MM.1S (cell line): ENCODE results near the gene ATP6V1A.
A peak's percentile ranks its signal among the peaks of the same experiment; 100 is the strongest.

Experiments
- DNase-seq: peaks from one replicate; pipeline ENCODE4 v3.0.0-alpha.2; 2015
- H2AFZ ChIP-seq: fragments of 300-600 bp; sonication (generic); 2 replicates; pipeline ENCODE4 v1.6.0; 2016; ENCODE audit warnings: antibody characterized with exemption, low read length
- H3F3A ChIP-seq: fragments of 300-600 bp; sonication (generic); 2 replicates; pipeline ENCODE4 v1.6.1; 2016; ENCODE audit warnings: mild to moderate bottlenecking, antibody characterized with exemption, low read length, moderate library complexity, mixed read lengths; ENCODE audit not compliant: insufficient read depth
- H3K27ac ChIP-seq: fragments of 300-600 bp; sonication (generic); 2 replicates; pipeline ENCODE4 v1.5.1; 2016; ENCODE audit warnings: mild to moderate bottlenecking, low read length
- H3K27me3 ChIP-seq: fragments of 300-600 bp; sonication (generic); replicated peaks from 2 replicates; pipeline ENCODE4 v1.6.0; 2016; ENCODE audit warnings: low read length; ENCODE audit not compliant: insufficient read depth
- H3K36me3 ChIP-seq: fragments of 300-600 bp; sonication (generic); replicated peaks from 2 replicates; pipeline ENCODE4 v1.6.1; 2016; ENCODE audit warnings: mild to moderate bottlenecking, low read length, mixed read lengths; ENCODE audit not compliant: insufficient read depth
- H3K4me1 ChIP-seq: fragments of 300-600 bp; sonication (generic); 2 replicates; pipeline ENCODE4 v1.6.1; 2016; ENCODE audit warnings: low read length, mixed read lengths
- H3K4me2 ChIP-seq: fragments of 300-600 bp; sonication (generic); 2 replicates; pipeline ENCODE4 v1.6.0; 2016; ENCODE audit warnings: low read depth, low read length
- H3K4me3 ChIP-seq: fragments of 300-600 bp; sonication (generic); 2 replicates; pipeline ENCODE4 v1.5.1; 2016; ENCODE audit warnings: low read length, mixed read lengths
- H3K79me2 ChIP-seq: fragments of 300-600 bp; sonication (generic); 2 replicates; pipeline ENCODE4 v1.6.1; 2016; ENCODE audit warnings: mixed run types, low read length, mixed read lengths
- H3K9ac ChIP-seq: fragments of 300-600 bp; sonication (generic); 2 replicates; pipeline ENCODE4 v1.6.1; 2016; ENCODE audit warnings: low read length, mixed read lengths
- H3K9me2 ChIP-seq: fragments of 300-600 bp; sonication (generic); replicated peaks from 2 replicates; pipeline ENCODE4 v1.6.1; 2016; ENCODE audit warnings: mild to moderate bottlenecking, low read length, mixed read lengths; ENCODE audit not compliant: insufficient read depth
- H3K9me3 ChIP-seq: fragments of 300-600 bp; sonication (generic); replicated peaks from 2 replicates; pipeline ENCODE4 v1.6.1; 2016; ENCODE audit warnings: mild to moderate bottlenecking, low read length, mixed read lengths; ENCODE audit not compliant: insufficient read depth
- H4K20me1 ChIP-seq: fragments of 300-600 bp; sonication (generic); 2 replicates; pipeline ENCODE4 v1.6.1; 2016; ENCODE audit warnings: mild to moderate bottlenecking, low read length, moderate library complexity, mixed read lengths; ENCODE audit not compliant: insufficient read depth
- EZH2 ChIP-seq: fragments of 300-600 bp; sonication (generic); optimal IDR thresholded peaks from 2 replicates; pipeline ENCODE3; 2017; ENCODE audit warnings: low read depth, mild to moderate bottlenecking, antibody characterized with exemption, low read length, mixed read lengths
- EZH2phosphoT487 ChIP-seq: fragments of 300-600 bp; sonication (generic); IDR thresholded peaks from 2 replicates; pipeline ENCODE4 v1.6.1; 2018; ENCODE audit warnings: antibody characterized with exemption, low read length
- TF ChIP-seq, protein P1 (sequence below): fragments of 300-600 bp; sonication (generic); IDR thresholded peaks from 2 replicates; pipeline ENCODE4 v1.5.1; 2016; ENCODE audit warnings: antibody characterized with exemption, low read length, mixed read lengths

The ATP6V1A gene

GRCh38 chr3:113698956-113699355 is 47.9 kb upstream of the ATP6V1A start:
- Histone ChIP-seq H3K9ac (no peak overlapping the region), H3K4me1 (peaks cover 11% of the 10 kb centered on the region), H3K79me2 (peaks cover 29% of the 10 kb centered on the region), H3K9me3 (no peaks in the 10 kb centered on the region), H3K27ac (no peak overlapping the region), H3K27me3 (no peaks in the 10 kb centered on the region), H3K4me2 (peak overlapping the region; percentile 43; the same call in 1 of the 2 replicates), H3K9me2 (no peaks in the 10 kb centered on the region), H3F3A (peaks cover 5% of the 10 kb centered on the region; the same call in 1 of the 2 replicates), H2AFZ (no peak overlapping the region), H4K20me1 (no peaks in the 10 kb centered on the region), H3K36me3 (no peaks in the 10 kb centered on the region), H3K4me3 (peak overlapping the region; percentile 36; the same call in 1 of the 2 replicates)
- TF ChIP-seq, protein P1, sequence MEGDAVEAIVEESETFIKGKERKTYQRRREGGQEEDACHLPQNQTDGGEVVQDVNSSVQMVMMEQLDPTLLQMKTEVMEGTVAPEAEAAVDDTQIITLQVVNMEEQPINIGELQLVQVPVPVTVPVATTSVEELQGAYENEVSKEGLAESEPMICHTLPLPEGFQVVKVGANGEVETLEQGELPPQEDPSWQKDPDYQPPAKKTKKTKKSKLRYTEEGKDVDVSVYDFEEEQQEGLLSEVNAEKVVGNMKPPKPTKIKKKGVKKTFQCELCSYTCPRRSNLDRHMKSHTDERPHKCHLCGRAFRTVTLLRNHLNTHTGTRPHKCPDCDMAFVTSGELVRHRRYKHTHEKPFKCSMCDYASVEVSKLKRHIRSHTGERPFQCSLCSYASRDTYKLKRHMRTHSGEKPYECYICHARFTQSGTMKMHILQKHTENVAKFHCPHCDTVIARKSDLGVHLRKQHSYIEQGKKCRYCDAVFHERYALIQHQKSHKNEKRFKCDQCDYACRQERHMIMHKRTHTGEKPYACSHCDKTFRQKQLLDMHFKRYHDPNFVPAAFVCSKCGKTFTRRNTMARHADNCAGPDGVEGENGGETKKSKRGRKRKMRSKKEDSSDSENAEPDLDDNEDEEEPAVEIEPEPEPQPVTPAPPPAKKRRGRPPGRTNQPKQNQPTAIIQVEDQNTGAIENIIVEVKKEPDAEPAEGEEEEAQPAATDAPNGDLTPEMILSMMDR = no peak
- TF ChIP-seq EZH2phosphoT487 = no peak
- TF ChIP-seq EZH2 = no peak
- DNase-seq = no peak

GRCh38 chr3:113707835-113708234 is 39.0 kb upstream of the ATP6V1A start:
- Histone ChIP-seq H3K4me1 (no peaks in the 10 kb centered on the region), H3K27me3 (no peaks in the 10 kb centered on the region), H3K9me3 (no peaks in the 10 kb centered on the region), H2AFZ (no peak overlapping the region), H3K9me2 (no peaks in the 10 kb centered on the region), H4K20me1 (no peaks in the 10 kb centered on the region), H3K27ac (no peak overlapping the region), H3K4me3 (no peak overlapping the region), H3K4me2 (no peak overlapping the region), H3K79me2 (no peaks in the 10 kb centered on the region), H3F3A (no peaks in the 10 kb centered on the region), H3K36me3 (no peaks in the 10 kb centered on the region; the same call in 1 of the 2 replicates), H3K9ac (no peak overlapping the region)
- TF ChIP-seq EZH2phosphoT487 (no peak), EZH2 (no peak)
- TF ChIP-seq, protein P1 = no peak
- DNase-seq = no peak

GRCh38 chr3:113712129-113712528 is 34.7 kb upstream of the ATP6V1A start:
- no peak overlapping the region for H3K9ac ChIP-seq
- no peak overlapping the region for H3K4me2 ChIP-seq
- H3K27me3 ChIP-seq = no peaks in the 10 kb centered on the region
- TF ChIP-seq EZH2phosphoT487 (no peak), EZH2 (no peak)
- no peaks in the 10 kb centered on the region for H4K20me1 ChIP-seq
- H3K9me3 ChIP-seq = no peaks in the 10 kb centered on the region
- DNase-seq = no peak
- no peaks in the 10 kb centered on the region for H3K4me1 ChIP-seq
- no peak overlapping the region for H3K4me3 ChIP-seq
- H3K9me2 ChIP-seq = no peaks in the 10 kb centered on the region
- H3K27ac ChIP-seq = no peak overlapping the region
- no peaks in the 10 kb centered on the region for H3F3A ChIP-seq
- H3K79me2 ChIP-seq = no peaks in the 10 kb centered on the region
- no peaks in the 10 kb centered on the region; the same call in 1 of the 2 replicates for H3K36me3 ChIP-seq
- no peak overlapping the region for H2AFZ ChIP-seq

- no peak overlapping the region for H3K4me3 ChIP-seq
- TF ChIP-seq EZH2phosphoT487 (no peak), EZH2 (no peak)
- TF ChIP-seq, protein P1 = no peak
- no peak overlapping the region for H3K4me2 ChIP-seq
- no peak overlapping the region for H3K27ac ChIP-seq
- no peaks in the 10 kb centered on the region for H3K9me3 ChIP-seq
- H3K4me1 ChIP-seq = no peaks in the 10 kb centered on the region
- H3F3A ChIP-seq = 0 out of 2 replicates have a peak, but pooled peaks cover 5% of the 10 kb centered on the region
- no peak for DNase-seq
- H4K20me1 ChIP-seq = no peaks in the 10 kb centered on the region
- H3K27me3 ChIP-seq = no peaks in the 10 kb centered on the region
- no peak overlapping the region for H3K9ac ChIP-seq
- no peaks in the 10 kb centered on the region for H3K79me2 ChIP-seq
- H2AFZ ChIP-seq = no peak overlapping the region
- peaks cover 5% of the 10 kb centered on the region; the same call in 1 of the 2 replicates for H3K36me3 ChIP-seq
- no peaks in the 10 kb centered on the region for H3K9me2 ChIP-seq
Measured at GRCh38 chr3:113714702-113715101, 32.1 kb upstream of the ATP6V1A start.
